ENCODE results near the gene COL8A1.

COL8A1 gene

DNA sequence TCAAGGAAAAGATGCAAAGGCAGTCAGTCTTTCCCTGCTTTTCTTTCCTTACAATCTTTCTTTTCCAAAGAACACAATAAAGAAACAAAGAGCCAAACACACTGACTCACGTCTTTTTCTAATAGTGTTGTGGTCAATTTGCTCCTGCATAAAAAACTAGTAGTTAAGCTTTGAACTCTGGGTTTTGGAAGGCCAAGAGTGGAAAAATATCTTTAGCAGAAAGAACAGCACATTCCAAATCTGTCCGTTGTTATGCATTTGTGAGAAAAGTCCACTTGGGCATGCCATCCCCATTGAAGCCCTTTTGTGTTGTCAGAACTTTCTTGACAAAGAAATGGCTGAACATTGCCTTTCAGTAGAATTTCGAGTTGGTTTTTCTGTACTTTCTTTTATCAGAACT, 18.2 kb downstream of the COL8A1 start:
- TF ChIP-seq ZFP30 (CRISPR knock-in tag; IDR thresholded peaks at IDR 0.05) (no peak), ARNTL (CRISPR knock-in tag; IDR thresholded peaks at IDR 0.05; ENCODE audit: borderline replicate concordance, low read depth) (no peak), ZNF8 (CRISPR knock-in tag; IDR thresholded peaks at IDR 0.05) (no peak), TOX (CRISPR knock-in tag; IDR thresholded peaks at IDR 0.05; ENCODE audit: borderline replicate concordance) (no peak), OSR1 (CRISPR knock-in tag; IDR thresholded peaks at IDR 0.05) (no peak), ZNF565 (CRISPR knock-in tag; conservative IDR thresholded peaks at IDR 0.05; ENCODE audit: low read depth) (no peak), RARB (CRISPR knock-in tag; IDR thresholded peaks at IDR 0.05) (no peak), BACH2 (CRISPR knock-in tag; IDR thresholded peaks at IDR 0.05; ENCODE audit: borderline replicate concordance) (no peak), ESRRG (CRISPR knock-in tag; IDR thresholded peaks at IDR 0.05) (no peak), ZC3H10 (CRISPR knock-in tag; IDR thresholded peaks at IDR 0.05) (no peak), PPARA (CRISPR knock-in tag; IDR thresholded peaks at IDR 0.05; ENCODE audit: borderline replicate concordance) (no peak)
- TF ChIP-seq, protein P1, sequence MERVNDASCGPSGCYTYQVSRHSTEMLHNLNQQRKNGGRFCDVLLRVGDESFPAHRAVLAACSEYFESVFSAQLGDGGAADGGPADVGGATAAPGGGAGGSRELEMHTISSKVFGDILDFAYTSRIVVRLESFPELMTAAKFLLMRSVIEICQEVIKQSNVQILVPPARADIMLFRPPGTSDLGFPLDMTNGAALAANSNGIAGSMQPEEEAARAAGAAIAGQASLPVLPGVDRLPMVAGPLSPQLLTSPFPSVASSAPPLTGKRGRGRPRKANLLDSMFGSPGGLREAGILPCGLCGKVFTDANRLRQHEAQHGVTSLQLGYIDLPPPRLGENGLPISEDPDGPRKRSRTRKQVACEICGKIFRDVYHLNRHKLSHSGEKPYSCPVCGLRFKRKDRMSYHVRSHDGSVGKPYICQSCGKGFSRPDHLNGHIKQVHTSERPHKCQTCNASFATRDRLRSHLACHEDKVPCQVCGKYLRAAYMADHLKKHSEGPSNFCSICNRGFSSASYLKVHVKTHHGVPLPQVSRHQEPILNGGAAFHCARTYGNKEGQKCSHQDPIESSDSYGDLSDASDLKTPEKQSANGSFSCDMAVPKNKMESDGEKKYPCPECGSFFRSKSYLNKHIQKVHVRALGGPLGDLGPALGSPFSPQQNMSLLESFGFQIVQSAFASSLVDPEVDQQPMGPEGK (CRISPR knock-in tag; IDR thresholded peaks at IDR 0.05; ENCODE audit: borderline replicate concordance), result no peak
- ATAC-seq, result no peak

DNA sequence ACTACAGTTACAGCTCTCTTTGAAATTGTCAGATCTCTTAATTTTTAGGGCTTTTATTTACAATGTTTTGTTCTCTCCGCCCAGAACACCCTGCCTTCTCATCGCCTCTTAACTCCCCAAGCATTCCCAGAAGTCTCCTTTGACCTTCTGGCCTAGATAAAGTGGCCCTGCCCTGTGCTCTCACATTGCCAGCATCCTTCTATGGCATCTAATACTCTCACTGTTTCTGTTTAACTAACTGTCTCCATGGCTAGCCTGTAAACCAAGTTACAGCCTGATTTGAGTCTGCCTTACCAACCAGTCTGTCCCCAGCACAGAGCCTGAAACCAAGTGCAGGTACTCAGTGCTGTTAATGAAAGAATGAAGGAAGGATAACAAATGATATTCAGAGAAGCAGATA, 19.9 kb downstream of the COL8A1 start:
- ATAC-seq, result no peak
- TF ChIP-seq PPARA (CRISPR knock-in tag; IDR thresholded peaks at IDR 0.05; ENCODE audit: borderline replicate concordance) (no peak), ZNF70 (CRISPR knock-in tag; IDR thresholded peaks at IDR 0.05) (no peak), ZNF8 (CRISPR knock-in tag; IDR thresholded peaks at IDR 0.05) (no peak), TSHZ2 (CRISPR knock-in tag; IDR thresholded peaks at IDR 0.05) (no peak)

DNA sequence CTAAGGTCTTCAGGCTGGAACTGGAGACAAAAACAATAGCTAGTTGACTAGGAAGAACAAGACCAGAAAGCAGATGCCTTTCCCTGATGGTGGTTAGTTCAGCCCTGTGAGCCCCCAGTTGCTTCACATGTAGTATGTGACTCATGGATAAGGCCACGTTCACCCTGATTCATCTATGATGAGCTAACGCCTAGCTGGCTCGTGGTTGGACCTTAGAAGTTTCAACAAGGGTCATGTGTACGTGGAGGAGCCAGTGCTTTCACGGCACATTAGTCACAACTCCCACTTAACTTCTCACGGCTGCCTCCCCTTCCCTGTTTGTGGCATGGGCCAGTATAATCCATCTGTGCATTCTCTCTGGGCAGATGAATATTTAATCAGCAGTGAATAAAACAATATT, 20.6 kb downstream of the COL8A1 start:
- no peak for TF ChIP-seq ESRRG (CRISPR knock-in tag; IDR thresholded peaks at IDR 0.05)
- TF ChIP-seq TSHZ2 (CRISPR knock-in tag; IDR thresholded peaks at IDR 0.05), result no peak
- no peak for TF ChIP-seq ARNTL (CRISPR knock-in tag; IDR thresholded peaks at IDR 0.05; ENCODE audit: borderline replicate concordance, low read depth)
- peak; percentile 68 for ATAC-seq

- ATAC-seq, result peak; percentile 53
- TF ChIP-seq GLIS3 (CRISPR knock-in tag; IDR thresholded peaks at IDR 0.05) (no peak), ZC3H10 (CRISPR knock-in tag; IDR thresholded peaks at IDR 0.05) (no peak), RARB (CRISPR knock-in tag; IDR thresholded peaks at IDR 0.05) (no peak), SNAI2 (CRISPR knock-in tag; IDR thresholded peaks at IDR 0.05) (no peak), PPARA (CRISPR knock-in tag; IDR thresholded peaks at IDR 0.05; ENCODE audit: borderline replicate concordance) (no peak), ZNF8 (CRISPR knock-in tag; IDR thresholded peaks at IDR 0.05) (no peak), ZNF70 (CRISPR knock-in tag; IDR thresholded peaks at IDR 0.05) (no peak), ZFP3 (CRISPR knock-in tag; IDR thresholded peaks at IDR 0.05) (no peak), CSRNP3 (CRISPR knock-in tag; IDR thresholded peaks at IDR 0.05) (no peak), TSHZ2 (CRISPR knock-in tag; IDR thresholded peaks at IDR 0.05) (no peak)
Measured at GRCh38 chr3:99659951-99660350, 21.6 kb downstream of the COL8A1 start.

Data from SK-N-SH treated with all-trans-retinoic acid at 6 μM for 48 hours (cell line).